ENCODE data around the gene TTC34. TPM values are rescaled to one million over a fixed set of nuclear protein-coding genes. Genes with fewer than 3 reads are reported as not detected.
A peak's percentile ranks its signal among the peaks of the same experiment; 100 is the strongest.

Gene TTC34
- total and polyA plus RNA-seq, 8 donors = 0.18 to 0.99 (median 0.44) TPM

GRCh38 chr1:2828586-2829250 is 27.2 kb upstream of the TTC34 start:
- H3K4me3 ChIP-seq = no peak overlapping the region
- ATAC-seq (no peak), FAIRE-seq (no peak), DNase-seq (no peak)
- H3K27ac ChIP-seq = no peak overlapping the region
- TF ChIP-seq, protein P1, sequence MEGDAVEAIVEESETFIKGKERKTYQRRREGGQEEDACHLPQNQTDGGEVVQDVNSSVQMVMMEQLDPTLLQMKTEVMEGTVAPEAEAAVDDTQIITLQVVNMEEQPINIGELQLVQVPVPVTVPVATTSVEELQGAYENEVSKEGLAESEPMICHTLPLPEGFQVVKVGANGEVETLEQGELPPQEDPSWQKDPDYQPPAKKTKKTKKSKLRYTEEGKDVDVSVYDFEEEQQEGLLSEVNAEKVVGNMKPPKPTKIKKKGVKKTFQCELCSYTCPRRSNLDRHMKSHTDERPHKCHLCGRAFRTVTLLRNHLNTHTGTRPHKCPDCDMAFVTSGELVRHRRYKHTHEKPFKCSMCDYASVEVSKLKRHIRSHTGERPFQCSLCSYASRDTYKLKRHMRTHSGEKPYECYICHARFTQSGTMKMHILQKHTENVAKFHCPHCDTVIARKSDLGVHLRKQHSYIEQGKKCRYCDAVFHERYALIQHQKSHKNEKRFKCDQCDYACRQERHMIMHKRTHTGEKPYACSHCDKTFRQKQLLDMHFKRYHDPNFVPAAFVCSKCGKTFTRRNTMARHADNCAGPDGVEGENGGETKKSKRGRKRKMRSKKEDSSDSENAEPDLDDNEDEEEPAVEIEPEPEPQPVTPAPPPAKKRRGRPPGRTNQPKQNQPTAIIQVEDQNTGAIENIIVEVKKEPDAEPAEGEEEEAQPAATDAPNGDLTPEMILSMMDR (IDR thresholded peaks at IDR 0.05) = no peak
- no peaks in the 10 kb centered on the region for H3K27me3 ChIP-seq
- H3K36me3 ChIP-seq = no peaks in the 10 kb centered on the region
- no peaks in the 10 kb centered on the region for H3K4me1 ChIP-seq
- WGBS, 2 donors = 57 to 64% methylated on average over 15 to 18 of the region's 18 CpGs
- no peaks in the 10 kb centered on the region for H3K9me3 ChIP-seq
- intact Hi-C loops (cut with DNase I) = no loop called here

- no peak for DNase-seq
- no peak for ATAC-seq
- TF ChIP-seq, protein P1 (IDR thresholded peaks at IDR 0.05) = no peak
- no peak for FAIRE-seq
- no peaks in the 10 kb centered on the region for H3K4me1 ChIP-seq
- H3K36me3 ChIP-seq = no peaks in the 10 kb centered on the region
- no peaks in the 10 kb centered on the region for H3K27me3 ChIP-seq
- H3K9me3 ChIP-seq = no peaks in the 10 kb centered on the region
- H3K27ac ChIP-seq = no peak overlapping the region
- H3K4me3 ChIP-seq = no peak overlapping the region
- intact Hi-C loops (cut with DNase I) = no loop called here
- 61 to 70% methylated on average over 14 of the region's 14 CpGs for WGBS, 2 donors
Observed at GRCh38 chr1:2826736-2827292, 25.3 kb upstream of the TTC34 start.

- Histone ChIP-seq H3K4me3 (no peak overlapping the region), H3K27me3 (no peaks in the 10 kb centered on the region), H3K27ac (no peak overlapping the region), H3K36me3 (no peaks in the 10 kb centered on the region), H3K4me1 (no peaks in the 10 kb centered on the region), H3K9me3 (no peaks in the 10 kb centered on the region)
- WGBS, 2 donors = 64 to 68% methylated on average over 13 to 15 of the region's 15 CpGs
- intact Hi-C loops (cut with DNase I) = no loop called here
- TF ChIP-seq, protein P1 (IDR thresholded peaks at IDR 0.05) = no peak
- no peak for DNase-seq
- no peak for FAIRE-seq
- ATAC-seq = no peak
Observed at GRCh38 chr1:2826316-2826715, 24.8 kb upstream of the TTC34 start.

DNA sequence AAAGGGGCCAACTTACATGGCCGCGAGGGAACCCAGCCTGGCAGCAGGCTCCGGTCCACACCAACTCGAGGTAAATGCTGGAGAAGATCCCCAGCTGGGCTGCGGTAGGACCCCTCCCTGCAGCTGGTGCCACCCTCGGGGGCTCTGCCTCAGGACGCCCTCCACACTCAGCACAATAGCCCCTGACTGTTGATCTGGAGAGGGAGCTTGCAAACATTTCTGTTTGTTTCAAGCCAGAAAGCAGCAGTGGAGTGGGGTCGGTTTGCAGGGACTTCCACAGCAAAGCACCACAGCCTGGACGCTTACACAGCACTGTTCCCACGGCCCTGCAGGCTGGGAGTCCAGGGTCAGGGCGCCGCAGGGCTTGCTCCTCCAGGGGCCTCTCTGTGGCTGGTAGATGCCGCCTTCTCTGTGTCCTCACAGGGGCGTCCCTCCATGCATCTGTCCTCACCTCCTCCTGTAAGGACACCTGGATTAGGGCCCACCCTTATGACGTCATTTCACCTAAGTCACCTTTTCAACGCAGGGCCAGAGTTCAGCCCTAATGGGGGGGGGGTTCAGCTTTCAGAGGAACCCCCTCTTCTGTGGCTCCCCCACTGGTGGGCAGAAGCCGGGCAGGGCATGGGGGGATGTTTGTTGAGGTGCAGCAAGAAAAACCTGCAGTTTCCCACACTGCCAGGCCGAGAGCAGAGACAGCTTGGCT is 24.1 kb upstream of the TTC34 start:
- H3K9me3 ChIP-seq = no peaks in the 10 kb centered on the region
- H3K27me3 ChIP-seq = no peaks in the 10 kb centered on the region
- ATAC-seq (no peak), FAIRE-seq (no peak), DNase-seq (no peak)
- TF ChIP-seq, protein P1 (IDR thresholded peaks at IDR 0.05) = no peak
- H3K36me3 ChIP-seq = no peaks in the 10 kb centered on the region
- no peak overlapping the region for H3K27ac ChIP-seq
- H3K4me3 ChIP-seq = no peak overlapping the region
- H3K4me1 ChIP-seq = no peaks in the 10 kb centered on the region
- WGBS, 2 donors = 57 to 63% methylated on average over 18 of the region's 18 CpGs
- intact Hi-C loops (cut with DNase I) = no loop called here

GRCh38 chr1:2824999-2825398 is 23.5 kb upstream of the TTC34 start:
- intact Hi-C loops (cut with DNase I) = loop anchor here in 1 of 3 donors (5.0 kb wide), 1 partner anchor 602 kb away; no protein-coding TSS in a partner anchor
- FAIRE-seq = no peak
- H3K36me3 ChIP-seq = no peaks in the 10 kb centered on the region
- peak in 1 of 6 donors; percentile 26 for DNase-seq
- H3K4me3 ChIP-seq = no peak overlapping the region
- H3K9me3 ChIP-seq = no peaks in the 10 kb centered on the region
- no peaks in the 10 kb centered on the region for H3K4me1 ChIP-seq
- no peak for ATAC-seq
- no peak overlapping the region for H3K27ac ChIP-seq
- H3K27me3 ChIP-seq = no peaks in the 10 kb centered on the region
- TF ChIP-seq, protein P1 (IDR thresholded peaks at IDR 0.05) = no peak

Data from pancreas (tissue), 10 donors.